ENCODE results near the gene PTPRG.

PTPRG gene

DNA sequence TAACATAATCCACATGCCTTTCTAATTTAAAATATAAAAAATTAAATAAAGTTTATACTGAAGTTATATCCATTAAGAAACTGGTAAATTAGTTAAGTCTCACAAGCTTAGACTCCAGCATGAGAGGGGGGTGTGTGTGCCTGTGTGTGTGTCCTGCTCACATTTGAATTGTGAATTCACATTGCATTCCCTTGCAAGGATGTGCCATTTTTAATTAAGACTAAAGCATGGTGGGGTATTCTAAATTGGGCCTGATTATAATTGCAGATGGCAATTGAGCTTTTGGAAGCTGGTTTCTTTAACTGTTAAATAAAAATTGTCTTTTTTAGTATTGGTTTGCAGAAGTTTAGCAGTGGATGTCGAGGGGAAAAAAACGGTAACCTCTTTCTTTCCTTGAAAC lies 56.9 kb downstream of the PTPRG start:
- Histone ChIP-seq H3K4me1 (ENCODE audit: control insufficient read depth, insufficient read depth, low read length) (peaks cover 19% of the 10 kb centered on the region), H3K9me3 (ENCODE audit: control insufficient read depth, insufficient read depth, low read depth, low read length) (no peaks in the 10 kb centered on the region), H3K36me3 (ENCODE audit: control insufficient read depth, insufficient read depth, low read length) (peaks cover 27% of the 10 kb centered on the region), H3K4me3 (ENCODE audit: low read depth, low read length) (no peak overlapping the region), H3K9ac (ENCODE audit: low read length) (no peak overlapping the region), H3K27me3 (ENCODE audit: control insufficient read depth, insufficient read depth, low read length) (no peaks in the 10 kb centered on the region), H3K27ac (ENCODE audit: low read depth, low read length) (no peak overlapping the region)

DNA sequence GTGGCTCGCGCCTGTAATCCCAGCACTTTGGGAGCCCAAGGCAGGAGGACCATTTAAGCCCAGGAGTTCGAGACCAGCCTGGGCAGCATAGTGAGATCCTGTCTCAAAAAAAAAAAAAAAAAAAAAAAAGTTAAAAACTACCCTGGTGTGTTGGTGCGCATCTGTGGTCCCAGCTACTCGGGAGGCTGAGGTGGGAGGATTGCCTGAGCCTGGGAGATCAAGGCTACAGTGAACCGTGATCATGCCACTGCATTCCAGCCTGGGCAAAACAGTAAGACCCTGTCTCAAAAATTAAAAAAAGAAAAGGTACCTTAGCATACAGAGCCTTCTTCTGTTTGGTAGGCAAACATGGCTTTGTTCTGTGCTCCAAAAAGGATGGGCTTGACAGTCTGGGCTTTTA lies 57.5 kb downstream of the PTPRG start:
- peaks cover 33% of the 10 kb centered on the region for H3K36me3 ChIP-seq (ENCODE audit: control insufficient read depth, insufficient read depth, low read length)
- H3K4me1 ChIP-seq (ENCODE audit: control insufficient read depth, insufficient read depth, low read length) = peaks cover 19% of the 10 kb centered on the region
- H3K4me3 ChIP-seq (ENCODE audit: low read depth, low read length) = no peak overlapping the region
- no peaks in the 10 kb centered on the region for H3K9me3 ChIP-seq (ENCODE audit: control insufficient read depth, insufficient read depth, low read depth, low read length)
- no peak overlapping the region for H3K27ac ChIP-seq (ENCODE audit: low read depth, low read length)
- no peaks in the 10 kb centered on the region for H3K27me3 ChIP-seq (ENCODE audit: control insufficient read depth, insufficient read depth, low read length)
- no peak overlapping the region for H3K9ac ChIP-seq (ENCODE audit: low read length)

DNA sequence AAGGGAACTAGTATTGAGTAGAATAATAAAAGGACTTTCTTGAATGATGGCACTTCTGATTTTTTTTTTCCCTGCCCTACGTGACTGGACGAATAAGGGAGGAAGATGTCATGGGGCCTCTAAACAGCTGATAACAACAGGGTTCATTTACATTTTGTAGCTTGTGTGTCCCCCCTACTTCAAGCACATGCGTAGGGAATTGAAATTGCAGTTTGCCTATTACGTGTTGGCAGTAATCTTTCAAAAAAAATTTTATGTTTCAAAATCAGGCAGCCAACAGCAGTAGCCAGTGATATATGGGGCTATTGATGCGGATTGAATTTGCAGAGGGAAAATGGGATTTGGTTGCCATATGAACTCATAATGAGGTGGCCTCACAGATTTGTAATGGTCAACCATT lies 58.7 kb downstream of the PTPRG start:
- Histone ChIP-seq H3K27ac (ENCODE audit: low read depth, low read length) (no peak overlapping the region), H3K4me3 (ENCODE audit: low read depth, low read length) (no peak overlapping the region), H3K9ac (ENCODE audit: low read length) (no peak overlapping the region), H3K9me3 (ENCODE audit: control insufficient read depth, insufficient read depth, low read depth, low read length) (no peaks in the 10 kb centered on the region), H3K36me3 (ENCODE audit: control insufficient read depth, insufficient read depth, low read length) (peaks cover 38% of the 10 kb centered on the region), H3K27me3 (ENCODE audit: control insufficient read depth, insufficient read depth, low read length) (no peaks in the 10 kb centered on the region), H3K4me1 (ENCODE audit: control insufficient read depth, insufficient read depth, low read length) (peaks cover 21% of the 10 kb centered on the region)

DNA sequence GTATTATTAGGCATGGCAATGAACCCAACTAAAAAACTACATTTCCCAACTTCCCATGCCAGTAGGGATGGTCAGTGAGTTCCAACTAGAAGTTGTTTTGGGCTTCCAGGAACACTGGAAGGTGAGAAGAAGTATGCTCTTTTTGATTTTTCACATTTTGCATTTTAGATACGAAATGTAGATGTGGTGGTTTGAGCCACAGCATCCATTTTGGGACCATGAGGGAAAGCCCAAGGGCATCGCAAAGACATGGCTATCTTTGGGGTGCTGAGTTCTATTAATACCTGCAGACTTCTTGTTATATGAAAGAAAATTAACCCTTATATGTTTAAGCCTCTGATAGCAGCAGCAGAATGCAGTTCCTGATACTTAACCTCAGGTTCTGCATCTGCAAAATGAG lies 62.9 kb downstream of the PTPRG start:
- H3K9ac ChIP-seq (ENCODE audit: low read length) = no peak overlapping the region
- H3K27me3 ChIP-seq (ENCODE audit: control insufficient read depth, insufficient read depth, low read length) = no peaks in the 10 kb centered on the region
- no peak overlapping the region for H3K4me3 ChIP-seq (ENCODE audit: low read depth, low read length)
- H3K36me3 ChIP-seq (ENCODE audit: control insufficient read depth, insufficient read depth, low read length) = peaks cover 25% of the 10 kb centered on the region
- H3K9me3 ChIP-seq (ENCODE audit: control insufficient read depth, insufficient read depth, low read depth, low read length) = no peaks in the 10 kb centered on the region
- peaks cover 28% of the 10 kb centered on the region for H3K4me1 ChIP-seq (ENCODE audit: control insufficient read depth, insufficient read depth, low read length)
- no peak overlapping the region for H3K27ac ChIP-seq (ENCODE audit: low read depth, low read length)

DNA sequence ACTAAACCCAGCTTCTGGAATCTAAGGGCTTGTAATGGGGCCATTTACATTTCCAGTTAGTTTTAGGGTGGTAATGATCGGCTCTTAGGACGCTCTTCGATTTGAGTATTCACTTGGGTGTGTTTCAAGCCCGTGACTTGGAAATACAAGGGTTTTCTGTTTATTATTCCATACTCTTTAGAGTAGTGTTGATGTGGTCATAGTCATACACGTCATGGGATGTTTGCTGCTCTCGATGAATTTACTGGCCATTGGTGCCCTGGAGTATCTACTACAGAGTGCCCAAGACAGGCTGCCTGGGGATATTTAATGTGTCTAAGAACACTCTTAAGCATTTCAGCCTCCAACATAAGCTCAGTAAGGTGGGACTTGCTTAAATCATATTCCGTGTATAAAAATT lies 64.1 kb downstream of the PTPRG start:
- Histone ChIP-seq H3K9me3 (ENCODE audit: control insufficient read depth, insufficient read depth, low read depth, low read length) (no peaks in the 10 kb centered on the region), H3K4me3 (ENCODE audit: low read depth, low read length) (no peak overlapping the region), H3K27ac (ENCODE audit: low read depth, low read length) (no peak overlapping the region), H3K27me3 (ENCODE audit: control insufficient read depth, insufficient read depth, low read length) (no peaks in the 10 kb centered on the region), H3K9ac (ENCODE audit: low read length) (no peak overlapping the region), H3K36me3 (ENCODE audit: control insufficient read depth, insufficient read depth, low read length) (peaks cover 22% of the 10 kb centered on the region), H3K4me1 (ENCODE audit: control insufficient read depth, insufficient read depth, low read length) (peaks cover 31% of the 10 kb centered on the region)

DNA sequence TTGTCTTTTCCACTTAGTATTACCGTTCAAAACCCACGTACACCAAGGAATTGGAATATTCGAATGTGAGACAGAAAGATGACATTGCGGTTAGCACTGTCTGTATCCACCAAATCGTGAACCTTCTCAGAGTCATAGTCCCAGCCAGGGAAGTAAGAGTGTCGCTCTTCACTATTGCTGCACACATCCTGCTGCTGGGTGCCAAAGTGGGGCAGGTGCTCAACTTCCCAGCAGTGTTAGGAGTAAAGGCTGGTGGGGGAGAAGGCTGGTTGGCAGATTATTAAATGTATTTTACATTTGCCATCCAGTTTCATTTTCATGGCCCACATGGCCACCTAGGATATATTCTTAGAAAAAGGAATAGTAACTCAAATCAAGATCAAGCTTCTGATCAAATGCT lies 65.1 kb downstream of the PTPRG start:
- peaks cover 22% of the 10 kb centered on the region for H3K36me3 ChIP-seq (ENCODE audit: control insufficient read depth, insufficient read depth, low read length)
- no peak overlapping the region for H3K27ac ChIP-seq (ENCODE audit: low read depth, low read length)

DNA sequence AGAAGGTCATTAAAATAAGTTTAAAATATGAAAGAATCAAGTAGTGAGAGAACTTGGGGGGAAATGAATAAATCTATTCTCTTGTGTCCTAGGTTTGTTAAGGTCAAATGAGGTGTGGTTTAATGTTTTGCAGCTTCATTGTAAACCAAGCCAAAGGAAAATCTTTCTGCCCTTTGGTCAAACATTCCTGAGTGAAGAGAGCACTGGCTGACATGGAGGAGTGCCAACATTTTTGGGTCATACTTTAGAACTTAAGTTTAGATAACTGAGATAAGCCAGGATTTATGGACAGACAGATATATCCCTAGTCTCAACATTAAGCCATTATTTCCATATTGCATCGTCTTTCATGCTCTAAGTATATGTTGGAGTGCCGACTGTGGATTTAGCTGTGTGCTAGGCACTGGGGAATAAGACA lies 66.4 kb downstream of the PTPRG start:
- Histone ChIP-seq H3K9ac (ENCODE audit: low read length) (no peak overlapping the region), H3K9me3 (ENCODE audit: control insufficient read depth, insufficient read depth, low read depth, low read length) (no peaks in the 10 kb centered on the region), H3K4me1 (ENCODE audit: control insufficient read depth, insufficient read depth, low read length) (peaks cover 31% of the 10 kb centered on the region), H3K36me3 (ENCODE audit: control insufficient read depth, insufficient read depth, low read length) (peaks cover 22% of the 10 kb centered on the region), H3K27me3 (ENCODE audit: control insufficient read depth, insufficient read depth, low read length) (no peaks in the 10 kb centered on the region), H3K4me3 (ENCODE audit: low read depth, low read length) (no peak overlapping the region), H3K27ac (ENCODE audit: low read depth, low read length) (no peak overlapping the region)

More for the DNA sequence above, 65.1 kb downstream of the PTPRG start:
- Histone ChIP-seq H3K4me3 (ENCODE audit: low read depth, low read length) (no peak overlapping the region), H3K27me3 (ENCODE audit: control insufficient read depth, insufficient read depth, low read length) (no peaks in the 10 kb centered on the region), H3K4me1 (ENCODE audit: control insufficient read depth, insufficient read depth, low read length) (peaks cover 31% of the 10 kb centered on the region), H3K9ac (ENCODE audit: low read length) (no peak overlapping the region), H3K9me3 (ENCODE audit: control insufficient read depth, insufficient read depth, low read depth, low read length) (no peaks in the 10 kb centered on the region)

DNA sequence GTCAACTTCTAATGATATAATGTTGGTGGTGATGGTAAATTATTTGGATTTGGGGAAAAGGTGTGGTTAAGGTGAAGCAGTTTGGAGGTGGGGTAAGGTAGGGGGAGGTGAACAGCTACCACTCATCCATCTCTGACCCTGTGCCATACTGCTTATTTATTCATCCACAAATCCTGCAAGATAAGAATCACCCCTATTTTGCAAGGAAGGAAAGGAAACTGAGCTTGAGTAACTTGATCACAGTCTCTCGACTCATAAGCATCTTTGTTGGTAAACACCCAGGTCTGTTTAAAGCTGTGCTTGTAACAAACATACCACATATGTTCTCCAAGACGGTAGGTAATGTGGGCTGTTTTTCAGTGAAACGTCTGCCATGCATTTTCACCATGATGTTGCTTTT lies 67.3 kb downstream of the PTPRG start:
- H3K4me1 ChIP-seq (ENCODE audit: control insufficient read depth, insufficient read depth, low read length) = peaks cover 31% of the 10 kb centered on the region
- H3K36me3 ChIP-seq (ENCODE audit: control insufficient read depth, insufficient read depth, low read length) = peaks cover 17% of the 10 kb centered on the region
- peaks cover 2% of the 10 kb centered on the region; the same call in 1 of the 2 replicates for H3K9me3 ChIP-seq (ENCODE audit: control insufficient read depth, insufficient read depth, low read depth, low read length)
- H3K27me3 ChIP-seq (ENCODE audit: control insufficient read depth, insufficient read depth, low read length) = no peaks in the 10 kb centered on the region
- H3K4me3 ChIP-seq (ENCODE audit: low read depth, low read length) = no peak overlapping the region
- H3K9ac ChIP-seq (ENCODE audit: low read length) = no peak overlapping the region
- no peak overlapping the region for H3K27ac ChIP-seq (ENCODE audit: low read depth, low read length)

DNA sequence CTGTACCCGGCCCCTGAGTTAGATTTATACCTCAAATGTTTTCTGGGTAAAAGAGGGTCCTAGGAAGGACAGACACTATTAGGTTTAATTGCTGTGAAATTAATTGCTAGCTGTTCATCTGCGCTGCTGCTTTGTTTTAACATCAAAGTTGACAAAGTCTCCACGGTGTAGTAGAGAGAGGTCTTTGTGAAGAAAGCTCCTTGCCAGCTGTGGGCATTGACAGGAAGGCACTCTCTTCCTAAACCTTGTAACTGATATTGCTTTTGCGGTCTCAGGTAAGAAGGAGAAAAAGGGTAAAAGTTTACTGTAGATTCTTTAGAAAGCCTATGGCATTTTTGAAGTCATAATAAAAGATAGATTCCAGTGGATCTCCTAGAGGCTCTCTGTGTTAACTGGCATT lies 68.1 kb downstream of the PTPRG start:
- H3K4me3 ChIP-seq (ENCODE audit: low read depth, low read length) = no peak overlapping the region
- H3K9ac ChIP-seq (ENCODE audit: low read length) = no peak overlapping the region
- peaks cover 9% of the 10 kb centered on the region for H3K36me3 ChIP-seq (ENCODE audit: control insufficient read depth, insufficient read depth, low read length)
- H3K27ac ChIP-seq (ENCODE audit: low read depth, low read length) = no peak overlapping the region
- H3K4me1 ChIP-seq (ENCODE audit: control insufficient read depth, insufficient read depth, low read length) = peaks cover 31% of the 10 kb centered on the region
- no peaks in the 10 kb centered on the region for H3K27me3 ChIP-seq (ENCODE audit: control insufficient read depth, insufficient read depth, low read length)
- peaks cover 2% of the 10 kb centered on the region; the same call in 1 of the 2 replicates for H3K9me3 ChIP-seq (ENCODE audit: control insufficient read depth, insufficient read depth, low read depth, low read length)

DNA sequence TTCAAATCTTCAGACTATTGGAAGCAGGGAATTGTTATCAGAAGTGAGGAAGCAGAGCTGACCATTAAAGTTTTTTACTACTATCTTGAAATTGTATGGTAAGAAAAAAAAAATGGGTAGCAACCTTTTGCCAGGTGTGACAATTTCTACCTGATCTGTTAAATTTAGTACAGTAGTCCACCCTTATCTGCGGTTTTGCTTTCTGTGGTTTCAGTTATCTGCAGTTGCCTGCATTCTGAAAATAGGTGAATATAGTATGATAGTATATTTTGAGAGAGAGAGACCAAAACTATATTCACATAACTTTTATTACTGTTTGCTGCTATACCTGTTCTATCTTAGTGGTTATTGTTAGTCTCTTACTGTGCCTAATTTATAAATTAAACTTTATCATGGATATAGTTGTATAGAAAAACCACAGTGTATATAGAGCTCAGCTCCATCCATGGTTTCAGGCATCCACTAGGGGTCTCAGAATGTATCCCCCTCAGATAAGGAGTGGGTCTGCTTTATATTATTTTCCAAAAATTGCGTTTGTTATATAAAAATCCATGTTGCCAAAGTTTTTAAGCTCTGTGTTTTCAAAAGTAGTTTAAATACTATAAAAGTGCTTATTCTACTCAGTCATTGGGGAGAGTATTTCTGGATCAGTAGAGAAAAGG lies 69.9 kb downstream of the PTPRG start:
- Histone ChIP-seq H3K36me3 (ENCODE audit: control insufficient read depth, insufficient read depth, low read length) (peaks cover 8% of the 10 kb centered on the region), H3K9ac (ENCODE audit: low read length) (no peak overlapping the region), H3K9me3 (ENCODE audit: control insufficient read depth, insufficient read depth, low read depth, low read length) (peaks cover 2% of the 10 kb centered on the region; the same call in 1 of the 2 replicates), H3K4me1 (ENCODE audit: control insufficient read depth, insufficient read depth, low read length) (peaks cover 27% of the 10 kb centered on the region), H3K4me3 (ENCODE audit: low read depth, low read length) (no peak overlapping the region), H3K27me3 (ENCODE audit: control insufficient read depth, insufficient read depth, low read length) (no peaks in the 10 kb centered on the region), H3K27ac (ENCODE audit: low read depth, low read length) (no peak overlapping the region)

DNA sequence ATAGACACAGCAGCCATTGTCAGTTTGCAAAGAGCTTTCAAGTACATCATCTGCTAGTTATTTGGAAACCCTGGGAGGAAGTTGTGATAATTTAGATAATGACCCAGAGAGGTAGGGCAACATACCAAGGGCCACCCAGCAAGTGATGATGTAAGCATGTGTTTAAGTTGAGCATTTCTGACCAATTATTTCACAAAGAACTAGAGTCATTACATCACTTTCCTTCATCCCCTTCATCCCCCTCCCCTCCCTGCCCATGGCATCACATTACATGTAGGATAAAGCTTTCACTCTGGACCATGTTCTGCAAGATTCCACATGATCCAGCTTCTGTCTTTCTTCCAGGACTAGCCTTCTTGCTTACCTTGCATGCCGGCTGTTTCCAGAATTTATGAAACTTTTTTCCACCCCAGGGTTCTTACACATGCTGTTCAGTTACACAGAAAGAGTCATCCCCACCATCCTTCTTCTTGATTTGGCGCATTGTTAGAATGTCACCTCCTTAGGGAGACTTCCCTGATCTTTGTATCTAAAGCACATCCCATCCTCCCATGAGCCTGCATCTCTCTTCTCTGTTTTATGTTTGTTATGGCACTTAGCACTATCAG lies 71.3 kb downstream of the PTPRG start:
- peaks cover 17% of the 10 kb centered on the region for H3K4me1 ChIP-seq (ENCODE audit: control insufficient read depth, insufficient read depth, low read length)
- peaks cover 2% of the 10 kb centered on the region; the same call in 1 of the 2 replicates for H3K9me3 ChIP-seq (ENCODE audit: control insufficient read depth, insufficient read depth, low read depth, low read length)
- no peaks in the 10 kb centered on the region for H3K27me3 ChIP-seq (ENCODE audit: control insufficient read depth, insufficient read depth, low read length)
- H3K36me3 ChIP-seq (ENCODE audit: control insufficient read depth, insufficient read depth, low read length) = peaks cover 10% of the 10 kb centered on the region
- no peak overlapping the region for H3K9ac ChIP-seq (ENCODE audit: low read length)
- no peak overlapping the region for H3K27ac ChIP-seq (ENCODE audit: low read depth, low read length)
- H3K4me3 ChIP-seq (ENCODE audit: low read depth, low read length) = no peak overlapping the region

Measured in HUES6 (cell line).